Activated naive CD8-positive, alpha-beta T cell treated with anti-CD3 and anti-CD28 coated beads, Interleukin-2, amount 50 U/mL, for 24 hours (primary cell): ENCODE data around the gene RAB6B.

Source experiments
- ATAC-seq: fragments of 150-1000 bp; cut with Tn5 transposase; one replicate; pipeline ENCODE4 v1.10.0; 2021
- DNase-seq: peaks from one replicate; pipeline ENCODE4 v3.0.0; 2021
- H3K27ac Mint-ChIP-seq: one replicate; pipeline ENCODE4 v1.8.0; 2021; ENCODE audit warnings: mild to moderate bottlenecking, mixed read lengths
- H3K27me3 Mint-ChIP-seq: one replicate; pipeline ENCODE4 v1.8.0; 2021; ENCODE audit warnings: mixed read lengths
- H3K36me3 Mint-ChIP-seq: one replicate; pipeline ENCODE4 v1.8.0; 2021; ENCODE audit warnings: low read depth, mixed read lengths
- H3K4me1 Mint-ChIP-seq: one replicate; pipeline ENCODE4 v1.8.0; 2021; ENCODE audit warnings: mixed read lengths
- H3K4me3 Mint-ChIP-seq: one replicate; pipeline ENCODE4 v1.8.0; 2021; ENCODE audit warnings: mild to moderate bottlenecking, moderate library complexity, mixed read lengths
- H3K9me3 Mint-ChIP-seq: one replicate; pipeline ENCODE4 v1.8.0; 2021; ENCODE audit warnings: mixed read lengths

The RAB6B gene

DNA sequence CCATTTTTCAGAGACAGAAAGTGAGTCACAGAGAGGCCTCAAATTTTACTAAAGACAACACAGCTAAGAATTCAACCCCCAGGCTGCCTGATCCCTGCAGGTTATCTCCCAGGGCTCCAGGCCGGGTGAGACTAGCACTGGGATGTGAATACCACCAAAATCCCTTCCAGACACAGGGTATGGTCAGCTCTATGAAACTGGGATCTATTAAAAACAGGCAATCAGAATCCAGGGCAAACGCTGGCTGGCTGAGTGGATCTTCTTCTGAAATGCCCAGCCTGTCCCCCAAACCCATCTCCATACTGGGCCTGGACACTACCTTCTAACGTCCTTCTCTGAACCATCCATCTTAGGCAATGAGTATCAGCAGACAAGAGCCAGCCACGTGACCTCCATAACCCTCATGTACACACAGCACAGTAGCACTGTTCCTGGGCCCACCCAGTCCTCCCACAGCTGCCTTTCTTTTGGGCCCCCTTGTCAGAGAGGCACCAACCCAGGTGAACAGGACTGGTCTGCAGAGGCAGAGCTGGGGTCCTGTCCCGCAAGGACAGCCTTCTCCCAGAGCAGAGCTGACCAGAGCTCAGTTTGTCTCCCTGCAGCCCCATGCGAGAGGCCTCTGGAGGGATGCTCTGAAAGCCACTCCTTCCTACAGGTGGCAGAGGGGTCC lies 1.9 kb downstream of the RAB6B start:
- Mint-ChIP-seq H3K36me3 (no peaks in the 10 kb centered on the region), H3K4me1 (no peaks in the 10 kb centered on the region), H3K9me3 (no peaks in the 10 kb centered on the region), H3K27me3 (peaks cover 43% of the 10 kb centered on the region), H3K27ac (no peak overlapping the region), H3K4me3 (no peak overlapping the region)
- DNase-seq (no peak), ATAC-seq (no peak)

DNA sequence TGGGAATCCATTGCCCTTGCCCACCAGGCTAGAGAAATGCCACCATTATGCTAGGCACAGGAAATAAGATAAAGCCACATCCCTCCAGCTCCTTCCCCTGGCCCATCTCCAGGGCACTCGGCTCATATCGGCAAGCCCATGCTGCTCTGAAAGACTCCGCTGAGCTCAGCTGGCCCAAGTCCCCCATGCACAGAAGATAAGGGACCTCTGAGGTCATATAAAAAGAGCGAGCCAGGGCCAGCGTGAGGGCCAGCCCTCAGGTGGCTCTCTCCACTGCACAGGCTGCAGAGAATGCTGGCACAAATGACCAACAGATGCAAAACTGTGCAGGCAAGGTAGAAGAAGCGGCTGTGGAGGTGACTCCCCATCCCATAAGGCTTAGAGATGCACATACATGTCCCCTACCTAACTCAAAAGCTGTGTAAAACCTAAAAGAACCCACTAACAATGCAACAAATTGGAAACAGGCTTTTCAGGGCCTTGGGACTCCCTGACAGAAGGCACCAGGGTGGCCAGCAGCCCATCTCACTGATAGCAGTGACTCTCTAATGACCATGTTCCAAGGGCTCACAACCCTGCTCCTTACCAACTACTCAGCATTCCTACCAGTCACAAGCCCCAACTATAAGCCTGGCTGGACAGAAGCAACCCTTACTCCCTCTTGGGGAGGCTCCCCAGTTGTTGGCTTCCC lies 3.0 kb downstream of the RAB6B start:
- H3K4me1 Mint-ChIP-seq, result no peaks in the 10 kb centered on the region
- no peak overlapping the region for H3K27ac Mint-ChIP-seq
- DNase-seq (no peak), ATAC-seq (no peak)
- no peaks in the 10 kb centered on the region for H3K9me3 Mint-ChIP-seq
- H3K36me3 Mint-ChIP-seq, result no peaks in the 10 kb centered on the region
- H3K4me3 Mint-ChIP-seq, result no peak overlapping the region
- peaks cover 41% of the 10 kb centered on the region for H3K27me3 Mint-ChIP-seq

DNA sequence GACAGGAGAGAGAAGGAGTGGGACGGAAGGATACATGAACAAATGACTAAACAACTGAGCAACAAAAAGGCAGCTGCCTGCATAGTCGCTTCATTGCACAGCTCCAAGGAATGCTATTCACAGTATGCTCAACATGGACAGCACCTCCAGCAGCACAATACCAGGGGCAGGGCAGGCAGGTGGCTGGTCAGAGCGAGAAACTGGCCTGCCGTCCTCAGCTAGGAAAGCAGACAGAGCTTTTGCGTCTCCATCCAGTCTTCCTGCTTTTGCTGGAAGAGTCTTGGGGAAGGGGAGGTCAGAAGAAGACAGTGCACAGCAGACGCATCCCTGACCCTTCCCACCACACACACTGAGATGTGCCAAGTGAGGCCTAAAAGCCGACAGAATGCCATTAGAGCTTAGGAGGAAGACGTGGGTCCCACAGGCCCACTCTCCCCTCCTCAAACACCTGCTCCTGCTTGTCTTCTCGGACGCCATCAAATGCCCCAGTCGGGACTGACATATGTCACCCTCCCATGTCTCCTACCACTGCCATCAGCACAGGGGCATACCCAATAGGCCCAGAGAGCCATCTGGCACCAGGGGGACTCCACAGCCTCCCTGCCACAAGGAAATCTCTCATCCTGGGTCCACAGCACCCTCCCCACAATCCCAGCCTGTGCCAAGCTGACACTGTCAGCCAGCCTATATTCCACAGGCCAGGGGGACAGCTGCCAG lies 3.9 kb downstream of the RAB6B start:
- Mint-ChIP-seq H3K4me1 (no peaks in the 10 kb centered on the region), H3K9me3 (no peaks in the 10 kb centered on the region), H3K27me3 (peaks cover 33% of the 10 kb centered on the region), H3K27ac (no peak overlapping the region), H3K4me3 (no peak overlapping the region), H3K36me3 (no peaks in the 10 kb centered on the region)
- ATAC-seq (no peak), DNase-seq (no peak)

DNA sequence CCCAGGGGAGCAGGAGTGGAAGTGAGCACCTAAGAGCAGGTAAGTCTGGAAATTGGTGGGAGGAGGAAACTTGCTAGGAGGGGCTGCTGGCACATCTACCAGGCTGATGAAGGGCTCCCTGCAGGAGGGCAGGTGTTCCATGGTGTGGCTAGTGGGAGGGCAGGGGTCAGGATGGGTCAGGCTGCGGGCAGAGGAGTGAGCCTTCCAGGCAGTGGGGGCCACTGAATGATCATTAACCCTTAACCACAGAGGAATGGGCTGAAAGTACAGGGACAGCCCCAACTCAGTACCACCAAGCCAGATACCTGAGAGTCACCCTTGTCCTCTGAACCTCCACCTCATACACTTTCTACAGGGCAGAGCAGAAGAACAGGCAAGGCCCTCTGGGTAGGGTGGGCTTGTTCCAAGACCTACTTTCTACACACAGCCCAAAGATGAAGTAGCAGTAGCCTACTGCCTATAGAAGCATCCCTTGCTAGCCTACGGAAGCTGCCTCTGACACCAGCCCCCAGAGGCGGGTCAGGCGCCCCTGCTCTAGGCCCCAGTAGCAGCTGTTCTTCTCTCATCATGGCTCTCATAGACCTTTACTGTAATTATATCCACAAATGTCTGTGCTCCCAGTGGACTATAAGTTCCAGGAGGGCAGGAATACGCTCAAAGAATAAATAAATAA lies 4.6 kb downstream of the RAB6B start:
- H3K27ac Mint-ChIP-seq, result no peak overlapping the region
- no peak for DNase-seq

DNA sequence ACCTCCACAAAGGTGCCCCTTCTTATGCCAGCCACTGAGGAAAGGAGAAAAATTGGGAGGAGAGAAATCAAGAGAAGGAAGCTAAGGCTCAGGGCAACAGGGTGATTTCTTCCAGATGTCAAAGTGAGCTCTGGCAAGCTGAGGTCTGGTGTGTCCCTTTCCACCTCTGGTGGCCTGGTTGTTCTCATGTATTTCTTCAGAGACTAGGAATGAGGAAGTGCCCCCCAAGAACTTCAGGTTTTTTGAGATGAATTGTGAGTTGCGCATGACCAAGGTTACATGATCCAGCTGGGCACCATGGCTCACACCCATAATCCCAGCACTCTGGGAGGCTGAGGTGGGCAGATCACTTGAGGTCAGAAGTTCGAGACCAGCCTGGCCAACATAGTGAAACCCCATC lies 5.6 kb downstream of the RAB6B start:
- H3K27me3 Mint-ChIP-seq, result peaks cover 22% of the 10 kb centered on the region
- no peak overlapping the region for H3K4me3 Mint-ChIP-seq

More for the DNA sequence above, 4.6 kb downstream of the RAB6B start:
- H3K4me3 Mint-ChIP-seq, result no peak overlapping the region
- no peaks in the 10 kb centered on the region for H3K36me3 Mint-ChIP-seq
- H3K9me3 Mint-ChIP-seq, result no peaks in the 10 kb centered on the region
- H3K27me3 Mint-ChIP-seq, result peaks cover 26% of the 10 kb centered on the region
- H3K4me1 Mint-ChIP-seq, result no peaks in the 10 kb centered on the region
- ATAC-seq, result no peak

DNA sequence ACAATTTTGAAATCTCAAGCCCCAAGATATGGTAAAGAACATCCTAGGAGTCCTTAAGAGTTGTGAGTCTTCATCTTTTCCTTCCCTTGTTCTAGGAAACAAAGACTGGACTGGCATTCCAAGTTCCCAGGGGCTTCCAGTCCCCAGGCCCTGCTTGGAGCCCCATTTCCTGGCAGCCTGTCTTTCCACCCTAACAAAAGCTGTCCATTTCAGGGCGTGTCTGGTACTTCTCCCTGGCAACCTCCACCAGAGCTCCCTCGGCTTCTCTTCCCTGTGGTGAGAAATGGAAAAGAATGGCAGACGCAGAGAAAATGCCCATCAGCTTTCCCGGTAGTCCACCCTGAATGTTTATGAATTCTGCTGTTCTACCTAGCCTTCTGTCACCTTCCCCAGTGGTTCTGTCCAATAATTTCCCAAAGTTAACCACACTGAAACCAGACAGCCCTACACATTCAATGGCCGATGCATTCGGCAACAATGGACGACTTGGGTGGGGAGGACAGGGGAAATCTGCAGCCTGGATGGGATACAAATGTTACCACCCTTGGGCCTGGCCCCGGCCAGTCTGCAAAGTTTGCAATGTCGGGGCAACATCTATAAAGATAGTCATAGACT lies 6.8 kb downstream of the RAB6B start:
- peaks cover 14% of the 10 kb centered on the region for H3K27me3 Mint-ChIP-seq
- no peak for ATAC-seq
- H3K9me3 Mint-ChIP-seq, result no peaks in the 10 kb centered on the region

More for the DNA sequence above, 5.6 kb downstream of the RAB6B start:
- no peak for ATAC-seq
- H3K27ac Mint-ChIP-seq, result no peak overlapping the region
- no peaks in the 10 kb centered on the region for H3K36me3 Mint-ChIP-seq
- no peaks in the 10 kb centered on the region for H3K9me3 Mint-ChIP-seq
- H3K4me1 Mint-ChIP-seq, result no peaks in the 10 kb centered on the region
- no peak for DNase-seq

DNA sequence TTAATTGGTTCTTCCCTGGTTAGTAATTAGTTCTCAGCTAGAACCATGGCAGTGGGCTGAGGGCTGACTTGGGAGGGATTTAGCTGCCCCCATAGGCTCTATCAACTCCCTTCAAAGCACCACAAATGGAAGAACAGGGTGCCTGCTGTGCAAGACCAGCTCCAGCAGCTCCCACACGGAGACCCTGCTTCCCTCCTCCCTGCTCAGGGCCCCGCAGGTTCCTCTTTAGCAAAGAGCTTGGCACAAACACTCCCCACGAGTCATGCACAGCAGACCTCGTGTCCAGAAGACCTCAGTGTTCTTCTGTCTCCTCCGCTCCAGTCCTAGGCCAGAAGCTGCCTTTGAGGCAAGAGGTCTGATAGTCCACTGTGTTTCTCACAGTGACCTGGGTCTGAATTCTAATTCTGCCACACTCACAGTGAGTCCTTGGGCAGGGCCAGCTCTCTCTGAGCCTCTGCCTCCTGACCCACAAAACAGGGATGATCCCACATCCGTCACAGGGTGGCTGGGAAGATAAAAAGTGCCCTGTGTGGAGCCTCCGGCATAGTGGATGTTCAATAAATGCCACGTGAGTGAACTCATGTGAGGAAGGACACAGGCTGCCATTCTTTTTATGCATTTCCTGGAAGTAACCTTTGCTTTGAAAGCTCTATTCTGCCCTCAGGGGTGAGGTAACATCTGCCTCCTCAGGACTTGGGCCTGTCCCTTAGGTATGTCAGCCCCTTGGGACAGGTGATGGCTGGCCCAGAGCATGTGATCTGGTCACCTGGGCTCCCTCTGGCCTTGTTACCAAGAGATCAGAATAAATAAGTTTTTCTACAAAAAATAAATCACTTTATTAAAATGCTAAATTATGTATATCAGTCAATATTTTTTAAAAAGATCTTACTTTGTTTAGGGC lies 7.6 kb downstream of the RAB6B start:
- Mint-ChIP-seq H3K4me3 (no peak overlapping the region), H3K27me3 (peaks cover 9% of the 10 kb centered on the region), H3K4me1 (peaks cover 3% of the 10 kb centered on the region), H3K27ac (no peak overlapping the region), H3K9me3 (no peaks in the 10 kb centered on the region), H3K36me3 (no peaks in the 10 kb centered on the region)
- ATAC-seq (no peak), DNase-seq (no peak)

More for the DNA sequence above, 6.8 kb downstream of the RAB6B start:
- H3K27ac Mint-ChIP-seq, result no peak overlapping the region
- no peaks in the 10 kb centered on the region for H3K36me3 Mint-ChIP-seq
- no peaks in the 10 kb centered on the region for H3K4me1 Mint-ChIP-seq
- DNase-seq, result no peak
- no peak overlapping the region for H3K4me3 Mint-ChIP-seq

DNA sequence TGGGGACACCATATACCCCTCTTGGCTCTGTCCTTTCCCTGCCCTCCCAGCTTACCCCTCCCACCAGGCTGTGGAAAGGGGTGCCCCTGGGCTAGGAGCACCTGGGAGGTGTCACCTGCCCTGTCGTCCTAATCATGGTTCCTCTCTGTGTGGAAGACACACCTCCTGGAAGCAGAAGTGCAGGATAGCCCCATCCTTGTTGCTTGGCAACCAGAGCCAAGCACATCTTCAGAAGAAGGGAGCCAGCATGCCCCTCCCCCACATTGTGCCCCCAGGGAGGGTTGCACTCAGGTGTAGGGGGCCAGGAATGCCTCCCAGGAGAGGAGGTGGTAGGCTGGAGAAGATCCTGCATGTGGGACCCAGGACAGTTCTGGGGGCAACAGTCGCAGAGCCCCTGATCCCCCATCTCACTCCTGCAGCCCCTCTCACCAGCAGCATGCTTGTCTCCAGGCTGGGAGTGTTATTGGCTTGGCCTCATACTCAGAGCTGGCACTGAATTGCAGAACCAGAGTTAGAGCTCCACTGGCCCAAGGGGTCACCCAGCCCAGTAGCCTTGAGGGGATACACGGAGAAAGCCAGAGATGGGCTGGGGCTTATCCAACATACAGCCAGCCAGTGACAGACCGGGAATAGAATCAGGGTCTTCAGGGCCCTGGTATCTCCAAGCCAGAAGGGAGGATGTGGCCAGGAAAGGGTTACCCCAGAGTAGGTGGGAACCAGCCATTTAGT lies 8.4 kb downstream of the RAB6B start:
- peaks cover 3% of the 10 kb centered on the region for H3K27me3 Mint-ChIP-seq
- H3K4me3 Mint-ChIP-seq, result no peak overlapping the region
- no peak overlapping the region for H3K27ac Mint-ChIP-seq
- H3K36me3 Mint-ChIP-seq, result no peaks in the 10 kb centered on the region
- ATAC-seq, result no peak
- DNase-seq, result no peak
- H3K9me3 Mint-ChIP-seq, result no peaks in the 10 kb centered on the region
- peaks cover 6% of the 10 kb centered on the region for H3K4me1 Mint-ChIP-seq

DNA sequence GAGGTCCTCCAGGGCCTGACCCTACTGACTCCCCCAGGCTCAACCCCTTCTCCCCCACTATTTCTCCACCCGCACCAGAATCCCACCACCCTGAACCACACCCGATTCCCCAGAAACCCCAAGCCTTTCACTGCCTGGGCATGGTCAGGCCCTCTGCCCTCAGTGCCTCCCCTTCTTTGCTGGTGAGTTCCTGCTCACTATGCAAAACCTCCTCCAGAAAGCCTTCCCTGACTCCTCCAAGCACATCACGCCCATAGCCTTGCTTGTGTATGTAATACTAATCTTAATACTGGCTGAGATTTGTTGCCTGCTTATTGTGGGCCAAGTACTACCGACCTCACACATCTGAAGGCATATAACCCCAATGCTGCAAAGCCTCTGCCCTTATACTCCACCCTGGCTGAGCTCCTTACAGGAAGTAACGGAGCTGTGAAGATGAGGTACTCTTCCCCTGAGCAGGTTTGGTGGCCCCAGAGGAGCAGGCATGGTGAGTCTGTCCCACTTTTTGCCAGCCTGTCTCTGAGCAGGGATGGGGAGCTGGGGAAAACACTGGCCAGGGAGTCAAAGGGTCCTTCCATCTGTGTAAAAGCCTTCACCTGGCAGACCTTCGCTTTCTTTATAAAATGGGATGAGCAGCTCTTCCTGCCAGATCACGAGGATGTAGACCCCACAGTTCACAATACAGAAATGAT lies 9.5 kb downstream of the RAB6B start:
- Mint-ChIP-seq H3K36me3 (no peaks in the 10 kb centered on the region), H3K9me3 (no peaks in the 10 kb centered on the region), H3K4me3 (no peak overlapping the region), H3K27ac (no peak overlapping the region), H3K4me1 (peaks cover 12% of the 10 kb centered on the region), H3K27me3 (peaks cover 3% of the 10 kb centered on the region)
- no peak for ATAC-seq
- no peak for DNase-seq

DNA sequence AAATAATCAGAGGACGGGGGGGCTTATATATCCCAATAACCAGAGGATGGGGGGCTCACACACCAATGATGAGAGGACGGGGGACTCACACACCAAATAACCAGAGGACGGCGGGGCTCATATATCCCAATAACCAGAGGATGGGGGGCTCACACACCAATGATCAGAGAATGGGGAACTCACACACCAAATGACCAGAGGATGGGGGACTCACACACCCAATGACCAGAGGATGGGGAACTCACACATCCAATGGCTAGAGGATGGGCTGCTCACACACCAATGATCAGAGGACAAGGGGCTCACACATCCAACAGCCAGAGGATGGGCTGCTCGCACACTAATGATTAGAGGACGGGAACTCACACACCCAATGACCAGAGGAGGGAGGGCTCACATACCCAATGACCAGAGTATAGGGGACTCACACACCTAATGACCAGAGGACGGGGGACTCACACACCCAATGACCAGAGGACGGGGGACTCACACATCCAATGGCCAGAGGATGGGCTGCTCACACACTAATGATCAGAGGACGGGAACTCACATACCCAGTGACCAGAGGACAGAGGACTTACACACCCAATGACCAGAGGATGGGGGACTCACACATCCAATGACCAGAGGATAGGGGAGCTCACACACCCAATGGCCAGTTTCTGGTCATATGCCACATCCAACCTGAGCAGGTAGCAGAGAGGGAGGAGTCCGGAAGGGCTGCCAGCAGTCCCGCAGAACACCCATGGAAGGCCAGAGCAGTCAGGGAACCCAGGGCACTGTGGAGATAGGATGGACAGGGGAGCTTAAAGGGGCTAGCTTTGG lies 10.6 kb downstream of the RAB6B start:
- Mint-ChIP-seq H3K4me3 (no peak overlapping the region), H3K27me3 (no peaks in the 10 kb centered on the region), H3K36me3 (no peaks in the 10 kb centered on the region), H3K4me1 (peaks cover 12% of the 10 kb centered on the region), H3K27ac (no peak overlapping the region), H3K9me3 (no peaks in the 10 kb centered on the region)
- no peak for DNase-seq
- ATAC-seq, result no peak

DNA sequence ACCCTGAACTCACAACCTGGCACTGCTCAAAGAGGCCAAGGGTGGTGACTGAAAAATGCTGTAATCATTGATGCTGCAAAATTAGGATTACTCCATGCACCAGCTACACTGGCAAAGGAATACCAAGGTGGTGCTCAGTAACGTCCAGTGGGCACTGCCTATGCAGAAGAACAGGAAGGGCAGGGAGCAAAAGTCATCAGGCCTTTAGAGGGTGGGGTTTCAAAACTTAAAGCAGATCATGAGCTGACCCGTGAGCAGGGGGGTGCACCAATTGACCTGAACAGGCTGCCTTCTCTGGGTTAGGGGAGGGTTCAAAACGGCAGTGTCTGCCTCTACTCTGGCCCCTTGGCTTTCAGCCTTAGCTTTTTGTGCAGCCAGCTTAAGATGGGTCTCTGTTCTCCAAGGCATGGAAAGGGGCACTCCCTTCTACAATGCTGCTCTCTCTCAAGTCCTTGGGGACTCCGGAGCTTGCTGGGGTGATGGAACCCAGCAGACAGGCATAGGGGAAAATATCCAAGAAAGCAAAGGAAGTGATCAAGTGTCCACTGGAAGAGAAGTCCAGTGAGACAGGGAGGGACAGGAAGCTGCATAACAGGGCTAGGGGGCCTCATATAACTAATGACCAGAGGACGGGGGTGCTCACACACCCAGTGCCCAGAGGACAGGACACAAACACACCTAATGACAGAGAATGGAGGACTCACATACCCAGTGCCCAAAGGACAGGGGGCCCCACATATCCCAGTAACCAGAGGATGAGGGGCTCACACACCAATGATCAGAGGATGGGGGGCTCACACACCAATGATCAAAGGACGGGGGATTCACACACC lies 11.4 kb downstream of the RAB6B start:
- Mint-ChIP-seq H3K4me3 (no peak overlapping the region), H3K27ac (no peak overlapping the region), H3K36me3 (no peaks in the 10 kb centered on the region), H3K4me1 (peaks cover 12% of the 10 kb centered on the region), H3K27me3 (no peaks in the 10 kb centered on the region), H3K9me3 (no peaks in the 10 kb centered on the region)
- DNase-seq, result no peak
- no peak for ATAC-seq
